NT2/D1 (cell line): ENCODE measurements around the gene PEAR1.

ENCODE experiments used
- DNase-seq: peaks from one replicate; pipeline ENCODE4 v3.0.0-alpha.2; 2011; ENCODE audit warnings: low read depth, low spot score
- H3K27me3 ChIP-seq: 2 replicates; pipeline ENCODE4 v1.6.0; 2011; ENCODE audit warnings: mild to moderate bottlenecking; ENCODE audit not compliant: insufficient read length, insufficient read depth
- H3K36me3 ChIP-seq: 2 replicates; pipeline ENCODE4 v1.6.1; 2011; ENCODE audit warnings: mild to moderate bottlenecking, low read length, mixed read lengths; ENCODE audit not compliant: insufficient read depth, insufficient read length
- H3K4me1 ChIP-seq: 2 replicates; pipeline ENCODE4 v1.5.1; 2011; ENCODE audit not compliant: insufficient read depth, insufficient read length
- H3K4me3 ChIP-seq: 2 replicates; pipeline ENCODE4 v1.5.1; 2011; ENCODE audit warnings: low read depth; ENCODE audit not compliant: insufficient read length
- H3K9ac ChIP-seq: 2 replicates; pipeline ENCODE4 v1.6.0; 2011; ENCODE audit warnings: low read depth; ENCODE audit not compliant: insufficient read length
- H3K9me3 ChIP-seq: 2 replicates; pipeline ENCODE4 v1.5.1; 2011; ENCODE audit warnings: mild to moderate bottlenecking, low read length; ENCODE audit not compliant: insufficient read depth
- SUZ12 ChIP-seq: IDR thresholded peaks from 2 replicates; pipeline ENCODE4 v1.6.1; 2011; ENCODE audit not compliant: insufficient read length, insufficient read depth; ENCODE audit errors: extremely low read depth
- YY1 ChIP-seq: IDR thresholded peaks from 2 replicates; pipeline ENCODE4 v1.6.1; 2011; ENCODE audit not compliant: insufficient read length, insufficient read depth
- ZNF274 ChIP-seq: IDR thresholded peaks from 2 replicates; pipeline ENCODE4 v1.6.1; 2011; ENCODE audit warnings: mild to moderate bottlenecking, low read depth, low read length

Gene PEAR1

GRCh38 chr1:156947818-156948525, 54.5 kb downstream of the PEAR1 start:
- Histone ChIP-seq H3K36me3 (peaks cover 96% of the 10 kb centered on the region), H3K4me3 (no peak overlapping the region), H3K9ac (no peak overlapping the region), H3K4me1 (no peaks in the 10 kb centered on the region), H3K9me3 (no peaks in the 10 kb centered on the region), H3K27me3 (no peaks in the 10 kb centered on the region)
- DNase-seq: no peak
- TF ChIP-seq SUZ12 (no peak), ZNF274 (no peak), YY1 (no peak)

- H3K9ac ChIP-seq: no peak overlapping the region
Observed at GRCh38 chr1:156948708-156949107, 55.2 kb downstream of the PEAR1 start.

GRCh38 chr1:156949127-156949526, 55.6 kb downstream of the PEAR1 start:
- no peak overlapping the region for H3K4me3 ChIP-seq
- no peaks in the 10 kb centered on the region for H3K27me3 ChIP-seq
- peaks cover 98% of the 10 kb centered on the region for H3K36me3 ChIP-seq
- TF ChIP-seq ZNF274: no peak
- no peak for TF ChIP-seq SUZ12
- TF ChIP-seq YY1: no peak
- no peaks in the 10 kb centered on the region for H3K4me1 ChIP-seq
- no peak overlapping the region for H3K9ac ChIP-seq
- no peak for DNase-seq
- no peaks in the 10 kb centered on the region for H3K9me3 ChIP-seq

More at GRCh38 chr1:156948708-156949107, 55.2 kb downstream of the PEAR1 start:
- Histone ChIP-seq H3K4me3 (no peak overlapping the region), H3K27me3 (no peaks in the 10 kb centered on the region), H3K4me1 (no peaks in the 10 kb centered on the region), H3K36me3 (peaks cover 98% of the 10 kb centered on the region), H3K9me3 (no peaks in the 10 kb centered on the region)
- no peak for TF ChIP-seq SUZ12
- TF ChIP-seq ZNF274: no peak
- TF ChIP-seq YY1: no peak
- no peak for DNase-seq

GRCh38 chr1:156951371-156951770, 57.9 kb downstream of the PEAR1 start:
- no peaks in the 10 kb centered on the region for H3K9me3 ChIP-seq
- H3K4me1 ChIP-seq: no peaks in the 10 kb centered on the region
- no peak overlapping the region for H3K4me3 ChIP-seq
- H3K36me3 ChIP-seq: peaks cover 97% of the 10 kb centered on the region
- H3K9ac ChIP-seq: no peak overlapping the region
- TF ChIP-seq ZNF274 (no peak), SUZ12 (no peak), YY1 (no peak)
- no peaks in the 10 kb centered on the region for H3K27me3 ChIP-seq
- DNase-seq: no peak

GRCh38 chr1:156953571-156953970, 60.1 kb downstream of the PEAR1 start:
- Histone ChIP-seq H3K36me3 (peaks cover 97% of the 10 kb centered on the region), H3K4me1 (no peaks in the 10 kb centered on the region), H3K9ac (no peak overlapping the region), H3K9me3 (no peaks in the 10 kb centered on the region), H3K27me3 (no peaks in the 10 kb centered on the region), H3K4me3 (no peak overlapping the region)
- DNase-seq: no peak
- no peak for TF ChIP-seq ZNF274
- TF ChIP-seq SUZ12: no peak
- no peak for TF ChIP-seq YY1

- Histone ChIP-seq H3K27me3 (no peaks in the 10 kb centered on the region), H3K36me3 (peaks cover 92% of the 10 kb centered on the region), H3K9me3 (no peaks in the 10 kb centered on the region), H3K4me3 (no peak overlapping the region), H3K4me1 (peaks cover 2% of the 10 kb centered on the region), H3K9ac (no peak overlapping the region)
- TF ChIP-seq YY1 (no peak), SUZ12 (no peak), ZNF274 (no peak)
- DNase-seq: no peak
Observed at GRCh38 chr1:156956333-156956732, 62.8 kb downstream of the PEAR1 start.

- H3K9me3 ChIP-seq: no peaks in the 10 kb centered on the region
- H3K4me1 ChIP-seq: peaks cover 2% of the 10 kb centered on the region
- H3K4me3 ChIP-seq: no peak overlapping the region
- no peaks in the 10 kb centered on the region for H3K27me3 ChIP-seq
- H3K36me3 ChIP-seq: peaks cover 92% of the 10 kb centered on the region
- DNase-seq: no peak
- H3K9ac ChIP-seq: no peak overlapping the region
- TF ChIP-seq YY1 (no peak), ZNF274 (no peak), SUZ12 (no peak)
Observed at GRCh38 chr1:156957634-156958033, 64.1 kb downstream of the PEAR1 start.
